B cell (primary cell): Measurements from ENCODE around the gene ERI3. TPM values are rescaled to one million over a fixed set of nuclear protein-coding genes. Genes with fewer than 3 reads are reported as not detected.

Experiments used
- ATAC-seq: fragments of 200-7000 bp; cut with Tn5 transposase; one replicate; pipeline ENCODE4 v1.10.0; 2021; ENCODE audit warnings: low read depth, mild to moderate bottlenecking, moderate number of reproducible peaks, moderate library complexity
- CTCF ChIA-PET: fragments of 350-600 bp; sonication (Branson Sonifier 250); formaldehyde crosslinking; loops from one replicate; lab custom pipeline; 2021; ENCODE audit warnings: antibody characterized with exemption, inconsistent platforms; lab: Charles Lee
- POLR2A ChIA-PET: fragments of 350-600 bp; sonication (Branson Sonifier 250); formaldehyde crosslinking; loops from one replicate; lab custom pipeline; 2021; ENCODE audit warnings: antibody characterized with exemption; lab: Charles Lee
- DNase-seq: peaks from one replicate; pipeline ENCODE4 v3.0.0; 2013
- H2AFZ ChIP-seq: 2 replicates; pipeline ENCODE4 v1.6.1; 2012; ENCODE audit warnings: mild to moderate bottlenecking, low read depth, low read length; ENCODE audit not compliant: insufficient read depth, poor library complexity, severe bottlenecking
- H3K27ac ChIP-seq, 2 donors: 1 replicate in 1 of 2; 2 replicates in 1 of 2; pipeline ENCODE4 v1.5.1; 2012 to 2013; ENCODE audit warnings: low read length in 2 of 2, mild to moderate bottlenecking in 2 of 2, moderate library complexity in 1 of 2
- H3K27me3 ChIP-seq, 4 experiments: fragments of 200-600 bp in 1 of 4; sonication (generic) in 1 of 4; replicated peaks in 1 of 4; 1 replicate in 2 of 4; 2 replicates in 2 of 4; pipeline versions ENCODE4 v1.6.1 to v1.7.0; 2013 to 2016; ENCODE audit warnings: low read length in 3 of 4, mild to moderate bottlenecking in 2 of 4, mixed read lengths in 1 of 4, moderate library complexity in 1 of 4; ENCODE audit not compliant: insufficient read depth in 4 of 4, control insufficient read depth in 3 of 4; ENCODE audit errors: control extremely low read depth in 1 of 4
- H3K36me3 ChIP-seq, 2 experiments: replicated peaks in 1 of 2; 1 replicate in 1 of 2; 2 replicates in 1 of 2; pipeline versions ENCODE4 v1.6.1 to v1.7.1; 2013; ENCODE audit warnings: low read length in 1 of 2; ENCODE audit not compliant: insufficient read depth in 2 of 2, control insufficient read depth in 1 of 2; ENCODE audit errors: control extremely low read depth in 1 of 2, extremely low read depth in 1 of 2
- H3K4me1 ChIP-seq, 2 donors: fragments of 200-600 bp in 1 of 2; sonication (generic) in 1 of 2; 1 replicate in 1 of 2; 2 replicates in 1 of 2; pipeline versions ENCODE4 v1.5.1 to v1.6.1; 2013 to 2017; ENCODE audit warnings: low read length in 2 of 2; ENCODE audit not compliant: control insufficient read depth in 2 of 2, insufficient read depth in 2 of 2
- H3K4me2 ChIP-seq: replicated peaks from 2 replicates; pipeline ENCODE3; 2012; ENCODE audit warnings: mild to moderate bottlenecking, low read depth, low read length; ENCODE audit not compliant: poor library complexity, severe bottlenecking
- H3K4me3 ChIP-seq, 5 experiments: fragments of 200-600 bp in 1 of 5; sonication (generic) in 1 of 5; 1 replicate in 3 of 5; 2 replicates in 2 of 5; pipeline versions ENCODE4 v1.5.1 to v1.7.0; 2011 to 2016; ENCODE audit warnings: low read length in 4 of 5, mild to moderate bottlenecking in 4 of 5, low read depth in 2 of 5, control low read depth in 1 of 5, moderate library complexity in 1 of 5; ENCODE audit not compliant: insufficient read depth in 1 of 5; ENCODE audit errors: control extremely low read depth in 1 of 5, extremely low read depth in 1 of 5
- H3K79me2 ChIP-seq: fragments of 200-600 bp; sonication (generic); one replicate; pipeline ENCODE4 v1.6.0; 2016; ENCODE audit warnings: low read length; ENCODE audit not compliant: control insufficient read depth, insufficient read depth
- H3K9ac ChIP-seq: fragments of 200-600 bp; sonication (generic); 2 replicates; pipeline ENCODE4 v1.6.1; 2017; ENCODE audit warnings: mild to moderate bottlenecking, low read length, moderate library complexity
- H3K9me3 ChIP-seq, 3 donors: one replicate each; pipeline versions ENCODE4 v1.6.1 to v1.7.1; 2013; ENCODE audit warnings: low read length in 2 of 3; ENCODE audit not compliant: control insufficient read depth in 2 of 3, insufficient read depth in 1 of 3; ENCODE audit errors: control extremely low read depth in 1 of 3
- H4K20me1 ChIP-seq: 2 replicates; pipeline ENCODE4 v1.6.0; 2012; ENCODE audit warnings: mild to moderate bottlenecking, low read length; ENCODE audit not compliant: insufficient read depth, control insufficient read depth, poor library complexity, severe bottlenecking
- H3K27ac Mint-ChIP-seq: one replicate; pipeline ENCODE4 v1.8.0; 2021; ENCODE audit warnings: mixed read lengths
- H3K27me3 Mint-ChIP-seq: one replicate; pipeline ENCODE4 v1.8.0; 2021; ENCODE audit warnings: mixed read lengths
- H3K4me1 Mint-ChIP-seq: one replicate; pipeline ENCODE4 v1.8.0; 2021; ENCODE audit warnings: mixed read lengths
- H3K4me3 Mint-ChIP-seq: one replicate; pipeline ENCODE4 v1.8.0; 2021; ENCODE audit warnings: mixed read lengths
- H3K9me3 Mint-ChIP-seq: one replicate; pipeline ENCODE4 v1.8.0; 2022; ENCODE audit warnings: mixed read lengths; ENCODE audit not compliant: insufficient read depth
- CTCF ChIP-seq: fragments of 200-600 bp; IDR thresholded peaks from one replicate; pipeline ENCODE4 v1.8.0; 2022; ENCODE audit warnings: antibody characterized with exemption, mild to moderate bottlenecking
- EZH2 ChIP-seq: IDR thresholded peaks from 2 replicates; pipeline ENCODE4 v1.6.1; 2012; ENCODE audit warnings: borderline replicate concordance, low read depth, mild to moderate bottlenecking, moderate library complexity, low read length; ENCODE audit not compliant: insufficient read depth, poor library complexity, severe bottlenecking
- WGBS: methylation state at CpG from one replicate; pipeline ENCODE4 v1.1.5; 2013; ENCODE audit warnings: missing lambda C conversion rate; ENCODE audit not compliant: insufficient coverage; 5-methylcytosine and 5-hydroxymethylcytosine counted together
- intact Hi-C: fragments of 100-400 bp; cut with micrococcal nuclease; formaldehyde crosslinking; loops from one replicate; pipeline ENCODE4 v1.10.0; 2022
- polyA plus RNA-seq: library from polyadenylated mRNA; depleted of rRNA; stranded (reverse); fragments of >200 nt; gene quantifications from 2 replicates; pipeline ENCODE4 v1.2.3, GENCODE V29; 2012
- total RNA-seq, 2 donors: library from RNA; stranded (reverse); fragments of 120-200 nt in 1 of 2; gene quantifications; 1 replicate in 1 of 2; 2 replicates in 1 of 2; pipeline versions ENCODE4 v1.2.3 to v1.2.4, GENCODE V29; 2013 to 2022

The ERI3 gene
- total and polyA plus RNA-seq, 2 donors (not counting 1 experiment from before 2014, with no cell fraction given), result 37.5 to 53.9 TPM

DNA sequence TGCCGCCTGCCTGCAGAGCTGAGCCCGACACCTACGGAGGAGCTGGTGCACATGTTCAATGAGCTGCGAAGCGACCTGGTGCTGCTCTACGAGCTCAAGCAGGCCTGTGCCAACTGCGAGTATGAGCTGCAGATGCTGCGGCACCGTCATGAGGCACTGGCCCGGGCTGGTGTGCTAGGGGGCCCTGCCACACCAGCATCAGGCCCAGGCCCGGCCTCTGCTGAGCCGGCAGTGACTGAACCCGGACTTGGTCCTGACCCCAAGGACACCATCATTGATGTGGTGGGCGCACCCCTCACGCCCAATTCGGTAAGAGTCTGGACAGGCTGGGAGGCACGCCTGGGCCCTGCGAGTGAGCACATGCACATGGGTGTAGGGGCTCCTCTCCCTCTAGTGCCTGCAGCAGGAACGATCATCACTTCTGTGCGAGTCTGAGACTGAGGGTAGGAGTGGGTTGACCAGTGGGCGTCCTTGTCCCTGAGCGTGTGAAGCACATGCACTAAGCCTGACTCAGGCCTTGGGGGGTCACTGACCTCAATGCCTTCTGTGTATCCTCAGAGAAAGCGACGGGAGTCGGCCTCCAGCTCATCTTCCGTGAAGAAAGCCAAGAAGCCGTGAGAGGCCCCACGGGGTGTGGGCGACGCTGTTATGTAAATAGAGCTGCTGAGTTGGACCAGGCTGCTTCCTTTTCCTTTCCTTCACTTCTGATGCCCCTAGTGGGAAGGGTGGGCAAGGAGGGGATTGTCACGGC is 134.9 kb downstream of the ERI3 start:
- H3K27me3 Mint-ChIP-seq, result no peaks in the 10 kb centered on the region
- CTCF ChIA-PET, result interaction anchor here (1.4 to 1.6 kb wide), 2 partner anchors 12 to 375 kb away, joined by 3 to 4 read pairs; no protein-coding TSS in a partner anchor
- no peaks in the 10 kb centered on the region for H4K20me1 ChIP-seq
- no peaks in the 10 kb centered on the region for H3K9me3 Mint-ChIP-seq
- H3K36me3 ChIP-seq, result peaks cover 0 to 58% of the 10 kb centered on the region in 2 experiments
- 86% methylated on average over 25 of the region's 31 CpGs for WGBS
- H3K9ac ChIP-seq, result no peak overlapping the region
- no peak overlapping the region for H3K4me3 ChIP-seq
- TF ChIP-seq EZH2 (no peak), CTCF (no peak)
- ATAC-seq (no peak), DNase-seq (no peak)
- peaks cover 25% of the 10 kb centered on the region for H3K4me1 Mint-ChIP-seq
- no peak overlapping the region for H2AFZ ChIP-seq
- no peak overlapping the region for H3K4me2 ChIP-seq
- H3K27ac Mint-ChIP-seq, result no peak overlapping the region
- H3K4me1 ChIP-seq, result peaks cover 0 to 3% of the 10 kb centered on the region in 2 donors
- no peak overlapping the region for H3K4me3 Mint-ChIP-seq
- H3K27me3 ChIP-seq, result no peaks in the 10 kb centered on the region
- H3K9me3 ChIP-seq, result no peaks in the 10 kb centered on the region
- no peak overlapping the region for H3K27ac ChIP-seq
- POLR2A ChIA-PET, result no interaction called here
- intact Hi-C loops, result no loop called here
- no peaks in the 10 kb centered on the region for H3K79me2 ChIP-seq

DNA sequence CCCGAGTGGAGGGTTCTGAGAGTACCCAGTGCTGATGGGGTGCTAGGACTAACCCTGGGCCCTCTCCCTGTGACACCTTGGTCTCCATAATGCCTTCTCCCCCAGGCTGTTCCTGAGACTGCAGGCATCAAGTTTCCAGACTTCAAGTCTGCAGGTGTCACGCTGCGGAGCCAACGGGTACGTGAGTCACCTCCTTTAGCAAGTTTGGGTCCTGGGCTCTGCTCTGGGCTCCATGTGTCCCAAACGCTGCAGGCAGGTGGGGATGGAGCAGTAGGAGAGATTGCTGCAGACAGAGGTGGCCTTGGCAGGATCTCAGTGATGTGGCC is 135.8 kb downstream of the ERI3 start:
- intact Hi-C loops, result no loop called here
- Histone ChIP-seq H4K20me1 (no peaks in the 10 kb centered on the region), H3K4me2 (no peak overlapping the region), H3K36me3 (peaks cover 0 to 61% of the 10 kb centered on the region in 2 experiments), H3K79me2 (peaks cover 4% of the 10 kb centered on the region), H3K27me3 (no peaks in the 10 kb centered on the region), H3K4me1 (peaks cover 2 to 6% of the 10 kb centered on the region in 2 donors), H3K9ac (no peak overlapping the region), H3K27ac (no peak overlapping the region), H3K9me3 (no peaks in the 10 kb centered on the region), H3K4me3 (no peak overlapping the region), H2AFZ (no peak overlapping the region)
- Mint-ChIP-seq H3K9me3 (no peaks in the 10 kb centered on the region), H3K27me3 (no peaks in the 10 kb centered on the region), H3K4me3 (no peak overlapping the region), H3K4me1 (peaks cover 34% of the 10 kb centered on the region), H3K27ac (no peak overlapping the region)
- ATAC-seq (no peak), DNase-seq (no peak)
- TF ChIP-seq EZH2 (no peak), CTCF (no peak)
- ChIA-PET POLR2A (interaction anchor here (0.6 kb wide), 1 partner anchor 27 kb away, joined by 7 read pairs; no protein-coding TSS in a partner anchor), CTCF (interaction anchor here (1.4 to 3.1 kb wide), 3 partner anchors 13 to 433 kb away, joined by 3 to 28 read pairs (median 12); no protein-coding TSS in a partner anchor)
- 100% methylated on average over 4 of the region's 6 CpGs for WGBS
